SIG-M5 treated with dmso at 0.1 percent for 504 hours (cell line): ENCODE results near the gene TIMM22.

Experiments used
- DNase-seq: peaks from one replicate; lab custom pipeline; 2025; ENCODE audit not compliant: unreplicated experiment; lab: John Stamatoyannopoulos, UW

Gene TIMM22

DNA sequence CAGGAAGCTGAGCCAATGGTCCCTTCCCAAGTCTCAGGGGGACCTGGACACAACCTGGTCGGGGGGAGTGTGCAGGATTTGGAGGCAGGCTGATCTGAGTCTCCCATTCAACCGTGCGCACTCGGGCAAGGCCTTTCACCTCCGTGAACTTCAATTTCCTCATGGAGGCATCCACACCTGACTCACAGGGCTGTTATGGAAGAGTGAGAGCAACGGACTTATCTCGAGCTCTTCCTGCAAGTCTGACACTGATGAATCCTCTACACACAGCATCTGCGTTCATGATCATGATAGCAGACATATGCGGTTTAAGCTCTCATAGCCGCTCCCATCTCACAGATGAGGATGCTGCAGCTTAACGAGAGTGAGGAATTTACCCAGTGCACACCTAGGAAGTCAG lies 21.6 kb downstream of the TIMM22 start:
- DNase-seq, result no peak

DNA sequence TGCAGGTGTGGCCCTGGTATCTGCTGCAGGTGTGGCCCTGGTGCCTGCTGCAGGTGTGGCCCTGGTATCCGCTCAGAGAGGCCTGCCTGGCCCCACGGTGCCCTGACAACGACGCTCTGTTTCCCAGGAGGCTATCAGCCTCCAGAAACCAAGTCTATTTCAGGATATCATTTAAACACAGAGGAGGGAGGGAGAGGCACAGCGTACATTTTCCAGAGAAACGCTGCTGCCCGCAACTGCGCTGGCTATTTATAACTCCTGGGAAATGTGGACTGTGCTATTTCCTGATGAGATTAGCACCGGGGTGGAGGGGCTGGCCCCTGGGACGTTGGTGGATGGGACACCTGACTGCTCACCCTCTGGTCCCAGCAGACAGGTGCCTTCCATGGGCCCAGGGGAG lies 22.5 kb downstream of the TIMM22 start:
- no peak for DNase-seq

DNA sequence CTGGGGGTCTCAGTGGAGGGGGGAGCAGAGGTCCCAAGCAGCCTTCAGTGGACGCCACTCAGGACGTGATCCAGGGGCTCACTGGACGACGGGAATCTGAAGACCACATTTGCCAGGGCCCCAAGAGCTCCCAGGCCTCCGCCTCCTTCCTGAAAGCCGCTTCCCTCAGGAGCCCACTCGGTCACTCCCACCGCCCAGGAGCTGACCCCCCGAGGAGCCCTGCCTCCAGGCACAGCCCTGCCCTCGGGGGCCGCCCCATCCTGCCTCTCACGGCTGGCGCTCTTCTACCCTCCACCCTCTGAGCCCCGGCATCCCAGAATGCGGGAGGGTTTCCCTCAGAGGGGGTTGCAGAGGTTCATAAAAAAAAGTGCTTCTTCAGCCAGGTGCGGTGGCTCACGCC lies 24.2 kb downstream of the TIMM22 start:
- DNase-seq, result no peak

- no peak for DNase-seq
Observed at GRCh38 chr17:1022278-1023024, 25.5 kb downstream of the TIMM22 start.

GRCh38 chr17:1024076-1024475 lies 27.1 kb downstream of the TIMM22 start:
- DNase-seq, result no peak

- DNase-seq, result no peak
Observed at GRCh38 chr17:1025733-1026598, 29.0 kb downstream of the TIMM22 start.

GRCh38 chr17:1026599-1026975 lies 29.7 kb downstream of the TIMM22 start:
- no peak for DNase-seq

- DNase-seq, result no peak
Observed at GRCh38 chr17:1027044-1027443, 30.1 kb downstream of the TIMM22 start.

GRCh38 chr17:1029196-1029921 lies 32.4 kb downstream of the TIMM22 start:
- no peak for DNase-seq

- no peak for DNase-seq
Observed at GRCh38 chr17:1029922-1030644, 33.2 kb downstream of the TIMM22 start.

- no peak for DNase-seq
Observed at GRCh38 chr17:1030684-1031532, 34.0 kb downstream of the TIMM22 start.

DNA sequence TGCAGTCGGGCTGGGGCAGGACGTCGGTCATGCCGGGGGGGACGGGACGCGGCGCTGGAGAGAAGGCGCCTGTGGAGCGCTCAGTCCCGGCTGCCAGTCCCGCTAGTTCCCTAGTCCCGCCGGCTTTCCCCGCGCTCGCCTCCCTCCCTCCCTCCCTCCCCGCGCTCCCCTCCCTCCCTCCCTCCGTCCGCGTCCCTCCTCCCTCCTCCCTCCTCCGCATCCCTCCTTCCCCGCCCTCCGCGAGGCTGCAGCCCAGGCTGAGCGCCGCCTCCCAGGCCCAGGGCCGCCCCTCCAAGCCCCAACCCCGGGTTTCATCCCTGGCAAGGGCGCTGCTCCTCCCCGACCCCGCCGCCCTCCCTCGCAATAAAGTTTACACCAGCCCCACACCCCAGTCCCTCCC lies 34.8 kb downstream of the TIMM22 start:
- no peak for DNase-seq

GRCh38 chr17:1032391-1032790 lies 35.5 kb downstream of the TIMM22 start:
- no peak for DNase-seq

DNA sequence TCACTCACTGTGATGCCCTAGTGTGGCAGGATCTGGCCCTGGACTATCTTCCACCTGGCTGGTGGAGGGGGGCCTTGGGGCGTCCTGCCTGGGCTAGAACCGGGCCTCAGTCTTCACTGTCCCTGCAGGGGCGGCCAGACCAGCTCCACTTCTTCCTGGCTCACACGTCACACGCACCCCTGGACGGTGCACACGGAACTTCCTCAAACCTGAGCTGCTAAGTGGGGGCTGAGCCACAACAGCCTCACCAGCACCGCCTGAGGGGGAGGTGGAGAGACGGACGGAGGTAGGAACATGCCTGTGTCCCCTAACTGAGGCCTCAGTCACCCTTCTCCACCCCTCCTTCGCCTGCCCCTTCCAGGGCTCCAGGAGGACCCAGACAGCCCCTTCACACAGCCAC lies 36.6 kb downstream of the TIMM22 start:
- no peak for DNase-seq

- no peak for DNase-seq
Observed at GRCh38 chr17:1034652-1035210, 37.8 kb downstream of the TIMM22 start.

GRCh38 chr17:1035546-1036170 lies 38.7 kb downstream of the TIMM22 start:
- no peak for DNase-seq

DNA sequence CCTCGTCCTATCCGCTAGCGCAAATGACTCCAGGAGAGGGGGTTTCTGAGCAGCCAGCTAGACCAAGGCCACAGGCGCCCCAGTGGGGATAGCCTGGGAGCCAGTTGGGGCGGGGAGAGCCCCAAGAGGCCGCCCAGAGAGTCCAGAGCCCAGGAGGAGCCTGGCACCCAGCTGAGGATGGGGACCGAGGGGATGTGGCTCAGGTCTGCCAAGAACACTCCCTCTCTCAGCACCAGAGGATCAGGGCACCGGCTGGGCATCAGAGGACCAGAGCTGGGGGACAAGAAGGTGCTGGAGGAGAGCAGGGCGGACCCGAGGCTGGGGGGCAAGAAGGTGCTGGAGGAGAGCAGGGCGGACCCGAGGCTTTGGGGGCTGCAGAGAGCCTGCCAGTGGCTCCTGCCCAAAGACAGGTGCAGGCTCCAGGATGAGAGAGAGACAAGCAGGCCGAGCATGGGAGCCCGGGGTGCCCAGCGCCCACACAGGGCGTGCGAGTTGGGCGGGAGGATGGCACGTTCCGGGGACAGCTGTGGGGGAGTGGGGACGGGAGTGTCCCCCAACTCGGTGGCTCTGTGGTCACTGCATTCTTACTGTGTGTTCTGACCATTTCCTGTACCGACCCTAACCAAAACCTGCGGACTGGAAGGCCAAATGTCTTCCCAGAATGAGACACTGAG lies 39.4 kb downstream of the TIMM22 start:
- DNase-seq, result no peak

DNA sequence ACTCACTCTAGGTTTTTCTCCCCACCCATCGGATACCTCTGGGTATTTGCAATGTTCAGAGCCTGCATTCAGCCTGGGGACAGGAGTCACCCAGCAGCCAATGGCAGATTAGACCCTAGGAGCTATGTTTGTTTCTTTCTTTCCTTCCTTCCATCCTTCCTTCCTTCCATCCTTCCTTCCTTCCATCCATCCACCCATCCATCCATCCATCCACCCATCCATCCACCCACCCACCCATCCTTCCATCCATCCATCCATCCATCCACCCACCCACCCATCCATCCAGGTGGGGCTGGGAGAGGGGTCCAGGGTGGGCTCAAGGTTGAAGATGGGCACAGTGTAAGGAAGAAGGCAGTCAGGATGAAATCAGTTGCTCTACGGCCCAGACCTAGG lies 39.9 kb downstream of the TIMM22 start:
- DNase-seq, result no peak
